ENCODE data around the gene SARS2.

Gene SARS2

DNA sequence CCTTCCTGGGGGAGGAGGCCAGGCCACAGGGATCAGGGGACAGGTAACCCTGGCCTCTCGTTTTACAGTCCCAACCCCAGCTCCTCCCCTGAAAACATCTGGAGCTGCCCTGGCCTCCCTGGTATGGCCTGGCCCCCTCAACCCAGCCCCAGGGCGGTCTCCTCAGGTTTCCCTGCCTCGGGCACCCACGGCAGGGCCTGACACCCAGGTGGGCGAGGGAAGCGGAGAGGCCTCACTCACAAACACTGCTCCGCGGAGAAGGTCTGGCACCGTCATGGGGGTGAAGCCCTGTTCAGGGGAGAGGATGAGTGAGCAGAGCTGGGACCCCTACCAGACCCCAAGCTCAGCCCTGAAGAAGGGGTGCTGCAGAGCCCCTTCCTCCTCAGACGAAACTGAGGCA, 12.0 kb downstream of the SARS2 start:
- in situ Hi-C loops (cut with MboI; ENCODE audit: low sequenced_read_pairs), result no loop called here

- in situ Hi-C loops (cut with MboI; ENCODE audit: low sequenced_read_pairs), result no loop called here
These were observed 12.6 kb downstream of the SARS2 start for GRCh38 chr19:38917921-38918491.

- in situ Hi-C loops (cut with MboI; ENCODE audit: low sequenced_read_pairs), result no loop called here
These were observed 13.0 kb downstream of the SARS2 start for GRCh38 chr19:38917516-38917915.

DNA sequence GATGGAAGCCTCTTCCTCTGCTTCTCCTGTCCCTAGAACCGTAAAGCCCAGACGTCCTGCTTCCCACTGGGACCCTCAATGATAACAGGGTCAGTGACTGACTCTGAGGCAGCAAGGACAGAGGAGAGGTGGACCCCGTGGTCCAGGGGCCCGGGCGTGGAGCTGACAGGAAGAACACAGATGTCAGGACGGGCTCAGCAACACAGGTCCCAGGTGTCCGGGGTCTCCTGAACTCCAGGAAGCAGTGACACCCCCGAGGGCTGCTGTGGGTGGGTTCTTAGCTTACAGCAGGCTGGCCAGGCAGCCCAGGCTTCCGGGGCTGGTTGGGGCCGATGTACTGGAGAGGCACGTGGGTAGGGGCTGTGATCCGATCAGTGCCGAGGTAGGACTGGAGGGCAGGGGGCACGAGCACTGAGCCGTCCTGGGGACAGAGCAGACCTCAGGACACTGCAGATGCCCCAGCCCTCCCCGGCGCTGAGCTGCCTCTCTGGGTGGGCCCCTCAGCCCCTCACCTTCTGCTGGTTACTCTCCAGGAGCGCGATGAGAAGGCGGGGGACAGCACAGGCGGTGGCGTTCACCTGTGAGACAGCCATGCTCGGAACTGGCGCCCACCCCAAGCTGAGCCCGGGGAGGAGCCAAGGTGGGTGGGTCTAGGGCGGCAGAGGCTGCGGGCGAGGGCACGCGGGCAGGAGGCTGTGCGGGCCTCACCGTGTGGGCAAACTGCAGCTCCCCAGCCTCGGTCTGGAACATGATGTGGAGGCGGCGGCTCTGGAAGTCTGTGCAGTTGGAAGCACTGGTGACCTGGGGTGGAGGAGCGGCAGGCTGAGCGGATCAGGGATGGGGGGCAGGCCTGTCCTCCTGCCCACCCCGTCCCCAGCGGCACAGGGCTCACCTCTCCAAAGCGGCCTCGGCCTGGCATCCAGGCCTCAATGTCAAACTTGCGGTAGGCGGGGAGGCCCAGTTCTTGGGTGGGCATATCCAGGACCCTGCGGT, 14.9 kb downstream of the SARS2 start:
- in situ Hi-C loops (cut with MboI; ENCODE audit: low sequenced_read_pairs), result no loop called here

GRCh38 chr19:38913958-38914357, 16.6 kb downstream of the SARS2 start:
- in situ Hi-C loops (cut with MboI; ENCODE audit: low sequenced_read_pairs), result no loop called here

- in situ Hi-C loops (cut with MboI; ENCODE audit: low sequenced_read_pairs), result no loop called here
These were observed 17.7 kb downstream of the SARS2 start for GRCh38 chr19:38912600-38913514.

- in situ Hi-C loops (cut with MboI; ENCODE audit: low sequenced_read_pairs), result no loop called here
These were observed 19.1 kb downstream of the SARS2 start for GRCh38 chr19:38911388-38912001.

DNA sequence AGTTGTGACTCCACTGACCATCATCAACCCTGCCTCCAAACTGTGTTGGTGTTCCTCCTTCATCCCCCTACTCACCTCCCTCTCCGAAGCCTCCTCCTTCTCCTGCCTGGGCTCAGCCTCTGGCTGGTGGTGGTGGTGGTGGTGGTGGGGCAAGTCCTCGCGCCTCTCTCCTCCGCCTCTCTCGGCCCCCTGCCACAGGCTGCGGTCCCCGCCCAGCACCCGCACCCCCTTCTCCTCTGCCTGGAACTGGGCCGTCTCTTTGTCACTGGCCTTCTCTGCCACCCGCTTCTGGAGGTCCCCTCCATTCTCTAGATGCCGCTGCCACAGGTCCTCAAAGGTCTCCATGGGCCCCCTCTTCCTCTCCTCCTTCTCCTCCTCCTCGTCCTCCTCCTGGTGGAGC, 20.1 kb downstream of the SARS2 start:
- in situ Hi-C loops (cut with MboI; ENCODE audit: low sequenced_read_pairs), result no loop called here

GRCh38 chr19:38908911-38909310, 21.7 kb downstream of the SARS2 start:
- in situ Hi-C loops (cut with MboI; ENCODE audit: low sequenced_read_pairs), result no loop called here

DNA sequence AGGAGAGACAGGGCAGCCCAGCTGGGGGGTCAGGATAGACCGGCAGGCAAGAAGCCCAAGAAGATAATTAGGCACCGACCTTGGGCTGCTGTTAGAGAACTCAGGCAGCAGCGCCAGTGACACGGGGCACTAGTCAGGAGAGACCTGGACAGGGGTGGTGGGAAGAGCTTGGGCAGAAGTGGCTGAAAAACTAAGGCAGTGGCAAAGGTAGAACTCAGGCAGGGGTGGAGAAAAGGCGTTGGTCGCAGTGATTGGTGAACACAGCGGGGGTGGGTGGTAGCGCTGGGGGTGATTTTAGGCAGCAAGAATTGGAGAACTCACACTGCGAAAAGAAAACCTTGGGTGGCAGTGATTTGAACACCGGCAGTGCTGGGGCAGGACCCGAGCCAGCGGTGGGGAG, 22.9 kb downstream of the SARS2 start:
- in situ Hi-C loops (cut with MboI; ENCODE audit: low sequenced_read_pairs), result no loop called here

DNA sequence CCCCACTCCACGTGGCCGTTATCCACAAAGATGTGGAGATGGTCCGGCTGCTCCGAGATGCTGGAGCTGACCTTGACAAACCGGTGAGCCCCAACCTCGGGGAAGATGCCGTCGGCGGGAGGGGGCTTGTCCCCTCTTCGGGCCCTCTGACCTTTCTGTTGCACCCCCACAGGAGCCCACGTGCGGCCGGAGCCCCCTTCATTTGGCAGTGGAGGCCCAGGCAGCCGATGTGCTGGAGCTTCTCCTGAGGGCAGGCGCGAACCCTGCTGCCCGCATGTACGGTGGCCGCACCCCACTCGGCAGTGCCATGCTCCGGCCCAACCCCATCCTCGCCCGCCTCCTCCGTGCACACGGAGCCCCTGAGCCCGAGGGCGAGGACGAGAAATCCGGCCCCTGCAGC, 23.3 kb downstream of the SARS2 start:
- in situ Hi-C loops (cut with MboI; ENCODE audit: low sequenced_read_pairs), result no loop called here

DNA sequence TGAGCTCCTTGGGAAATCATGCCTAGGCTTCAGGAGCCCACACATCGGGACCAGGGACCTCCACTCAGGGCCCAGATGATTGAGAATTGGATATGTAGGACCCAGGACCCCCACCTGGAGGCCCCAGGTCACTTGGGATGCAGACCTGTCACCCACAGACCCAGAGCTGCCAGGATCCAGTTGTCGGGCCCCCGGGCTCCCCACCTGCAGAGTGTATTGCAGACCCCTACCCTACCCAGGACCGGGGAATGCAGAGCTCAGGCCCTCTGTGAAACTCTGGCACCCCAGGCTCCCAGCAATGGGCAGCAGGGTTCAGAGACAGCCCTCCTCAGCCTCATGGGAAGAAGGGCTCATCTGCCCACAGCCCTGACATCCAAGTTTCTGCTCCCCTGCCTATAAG, 24.9 kb downstream of the SARS2 start:
- in situ Hi-C loops (cut with MboI; ENCODE audit: low sequenced_read_pairs), result no loop called here

DNA sequence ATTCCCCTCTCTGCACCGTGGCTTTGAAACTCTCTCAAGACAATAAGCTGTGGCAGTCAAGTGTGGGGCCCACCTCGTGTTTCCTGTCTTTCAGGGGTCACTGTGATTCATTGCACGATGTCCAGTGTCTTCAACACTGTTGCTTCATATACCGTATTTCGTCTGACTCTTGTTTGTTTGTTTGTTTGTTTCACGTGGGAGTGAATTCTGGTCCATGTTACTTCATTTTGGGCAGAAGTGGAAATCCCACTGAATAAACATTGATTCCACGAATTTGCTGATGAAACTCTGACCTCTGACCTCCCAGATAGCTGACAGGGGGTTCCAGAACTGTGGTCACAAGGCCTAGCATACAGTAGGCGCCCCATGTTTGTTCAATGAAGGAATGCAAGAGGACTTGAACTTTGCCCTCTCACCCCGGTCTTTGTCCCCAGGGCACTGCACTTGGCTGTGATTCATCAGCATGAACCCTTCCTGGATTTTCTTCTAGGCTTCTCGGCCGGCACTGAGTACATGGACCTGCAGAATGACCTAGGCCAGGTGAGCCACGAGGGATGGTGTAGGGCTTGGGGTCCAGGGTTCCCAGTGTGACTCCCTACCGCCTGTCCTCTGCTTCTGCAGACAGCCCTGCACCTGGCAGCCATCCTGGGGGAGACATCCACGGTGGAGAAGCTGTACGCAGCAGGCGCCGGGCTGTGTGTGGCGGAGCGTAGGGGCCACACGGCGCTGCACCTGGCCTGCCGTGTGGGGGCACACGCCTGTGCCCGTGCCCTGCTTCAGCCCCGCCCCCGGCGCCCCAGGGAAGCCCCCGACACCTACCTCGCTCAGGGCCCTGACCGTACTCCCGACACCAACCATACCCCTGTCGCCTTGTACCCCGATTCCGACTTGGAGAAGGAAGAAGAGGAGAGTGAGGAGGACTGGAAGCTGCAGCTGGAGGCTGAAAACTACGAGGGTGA, 25.7 kb downstream of the SARS2 start:
- in situ Hi-C loops (cut with MboI; ENCODE audit: low sequenced_read_pairs), result no loop called here

- in situ Hi-C loops (cut with MboI; ENCODE audit: low sequenced_read_pairs), result no loop called here
These were observed 28.9 kb downstream of the SARS2 start for GRCh38 chr19:38901683-38902082.

GRCh38 chr19:38900743-38901190, 29.8 kb downstream of the SARS2 start:
- in situ Hi-C loops (cut with MboI; ENCODE audit: low sequenced_read_pairs), result no loop called here

- in situ Hi-C loops (cut with MboI; ENCODE audit: low sequenced_read_pairs), result no loop called here
These were observed 30.3 kb downstream of the SARS2 start for GRCh38 chr19:38900202-38900629.

- in situ Hi-C loops (cut with MboI; ENCODE audit: low sequenced_read_pairs), result no loop called here
These were observed 30.9 kb downstream of the SARS2 start, which contains the start of the genes NFKBIB and SIRT2 for GRCh38 chr19:38899447-38900201. Gene NFKBIB (plus strand): TSS chr19:38899969. CDS start chr19:38900033, 64 bp downstream. Gene SIRT2 (minus strand): TSS chr19:38899618. CDS start chr19:38899521, 97 bp downstream.

- in situ Hi-C loops (cut with MboI; ENCODE audit: low sequenced_read_pairs), result no loop called here
These were observed 31.6 kb downstream of the SARS2 start for GRCh38 chr19:38898788-38899446.
